SU-DHL-6 (cell line): Measurements from ENCODE around the gene RHOH.

Experiments
- H2AFZ ChIP-seq: fragments of 200-600 bp; sonication (generic); 2 replicates; pipeline ENCODE4 v1.6.1; 2014; ENCODE audit warnings: low read depth, mild to moderate bottlenecking, moderate library complexity, mixed read lengths, antibody characterized with exemption, low read length; ENCODE audit not compliant: severe bottlenecking
- H3F3A ChIP-seq: fragments of 200-600 bp; shearing (Covaris generic); 2 replicates; pipeline ENCODE4 v1.6.0; 2016; ENCODE audit warnings: antibody characterized with exemption, mild to moderate bottlenecking; ENCODE audit not compliant: insufficient read depth
- H3K27ac ChIP-seq: fragments of 200-600 bp; sonication (generic); 2 replicates; pipeline ENCODE4 v1.5.1; 2016; ENCODE audit warnings: low read depth, mild to moderate bottlenecking, low read length, moderate library complexity, mixed read lengths
- H3K27me3 ChIP-seq: fragments of 200-600 bp; sonication (generic), shearing (Covaris generic); 2 replicates; pipeline ENCODE4 v1.6.0; 2014; ENCODE audit warnings: mild to moderate bottlenecking, low read length
- H3K36me3 ChIP-seq: fragments of 200-600 bp; sonication (generic); 2 replicates; pipeline ENCODE4 v1.6.1; 2014; ENCODE audit warnings: mild to moderate bottlenecking, low read length, mixed read lengths
- H3K4me2 ChIP-seq: fragments of 300-600, 200-600 bp; shearing (Covaris generic), sonication (generic); 2 replicates; pipeline ENCODE4 v1.6.0; 2014; ENCODE audit warnings: low read length, low read depth, mild to moderate bottlenecking; ENCODE audit not compliant: poor library complexity, severe bottlenecking
- H3K4me3 ChIP-seq: fragments of 200-600 bp; sonication (generic); 2 replicates; pipeline ENCODE4 v1.5.1; 2014; ENCODE audit warnings: antibody characterized with exemption, low read length, mild to moderate bottlenecking, mixed read lengths; ENCODE audit not compliant: insufficient read depth, poor library complexity, severe bottlenecking
- H3K79me2 ChIP-seq: fragments of 200-600 bp; sonication (generic); 2 replicates; pipeline ENCODE4 v1.6.1; 2014; ENCODE audit warnings: mild to moderate bottlenecking, low read length, moderate library complexity; ENCODE audit not compliant: insufficient read depth
- H3K9ac ChIP-seq: fragments of 200-600 bp; sonication (generic); 2 replicates; pipeline ENCODE4 v1.7.0; 2014; ENCODE audit warnings: mild to moderate bottlenecking, low read length
- H3K9me2 ChIP-seq: fragments of 200-600 bp; sonication (generic); replicated peaks from 2 replicates; pipeline ENCODE4 v1.6.1; 2014; ENCODE audit warnings: low read length; ENCODE audit not compliant: insufficient read depth
- H3K9me3 ChIP-seq: fragments of 200-600 bp; sonication (generic); 2 replicates; pipeline ENCODE4 v1.6.1; 2014; ENCODE audit warnings: low read length, mixed read lengths; ENCODE audit not compliant: insufficient read depth
- H4K20me1 ChIP-seq: fragments of 200-600 bp; sonication (generic); 2 replicates; pipeline ENCODE4 v1.6.1; 2014; ENCODE audit warnings: low read depth, mild to moderate bottlenecking, antibody characterized with exemption, low read length, moderate library complexity, mixed read lengths
- EZH2phosphoT487 ChIP-seq: fragments of 200-600 bp; sonication (generic), shearing (Covaris generic); conservative IDR thresholded peaks from 2 replicates; pipeline ENCODE4 v1.6.1; 2018; ENCODE audit warnings: mild to moderate bottlenecking, antibody characterized with exemption, low read length, moderate library complexity, mixed read lengths
- TF ChIP-seq, protein P1 (sequence below): fragments of 200-600 bp; sonication (generic); IDR thresholded peaks from one replicate; pipeline ENCODE4 v1.5.1; 2017; ENCODE audit warnings: antibody characterized with exemption, mild to moderate bottlenecking, low read length, moderate library complexity; ENCODE audit not compliant: insufficient read depth, poor library complexity, severe bottlenecking

The RHOH gene

DNA sequence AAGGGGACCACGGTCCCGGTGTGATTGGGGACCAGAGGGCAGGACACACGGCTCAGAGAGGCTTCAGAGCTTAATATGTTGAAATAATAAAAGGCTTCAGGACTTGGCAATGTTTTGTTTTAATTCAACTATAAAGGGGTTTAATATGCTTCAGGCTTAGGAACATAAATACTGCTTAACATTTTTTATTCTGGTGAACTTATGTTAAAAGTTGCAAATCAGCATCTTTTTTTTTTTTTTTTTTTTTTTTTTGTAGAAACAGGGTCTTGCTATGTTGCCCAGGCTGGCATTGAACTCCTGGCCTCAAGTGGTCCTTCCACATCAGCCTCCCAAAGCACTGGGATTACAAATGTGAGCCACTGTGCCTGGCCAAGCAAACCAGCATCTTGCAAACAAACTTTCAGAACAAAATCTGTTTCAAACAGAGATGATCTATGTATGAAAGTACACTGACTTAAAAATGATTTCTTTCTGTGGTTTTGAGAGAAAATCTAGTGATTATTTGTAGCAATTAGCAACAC, 37.7 kb downstream of the RHOH start:
- no peak overlapping the region for H2AFZ ChIP-seq
- no peaks in the 10 kb centered on the region for H3K27me3 ChIP-seq
- peaks cover 26% of the 10 kb centered on the region for H3F3A ChIP-seq
- H3K9me3 ChIP-seq: no peaks in the 10 kb centered on the region
- H3K4me2 ChIP-seq: no peak overlapping the region
- 0 out of 2 replicates have a peak overlapping the region, but pooled peaks have one; percentile 30 for H3K27ac ChIP-seq
- no peak overlapping the region for H3K4me3 ChIP-seq
- H4K20me1 ChIP-seq: peaks cover 30% of the 10 kb centered on the region; the same call in 1 of the 2 replicates
- H3K9ac ChIP-seq: no peak overlapping the region
- H3K79me2 ChIP-seq: peaks cover 100% of the 10 kb centered on the region
- peaks cover 26% of the 10 kb centered on the region for H3K36me3 ChIP-seq
- TF ChIP-seq, protein P1, sequence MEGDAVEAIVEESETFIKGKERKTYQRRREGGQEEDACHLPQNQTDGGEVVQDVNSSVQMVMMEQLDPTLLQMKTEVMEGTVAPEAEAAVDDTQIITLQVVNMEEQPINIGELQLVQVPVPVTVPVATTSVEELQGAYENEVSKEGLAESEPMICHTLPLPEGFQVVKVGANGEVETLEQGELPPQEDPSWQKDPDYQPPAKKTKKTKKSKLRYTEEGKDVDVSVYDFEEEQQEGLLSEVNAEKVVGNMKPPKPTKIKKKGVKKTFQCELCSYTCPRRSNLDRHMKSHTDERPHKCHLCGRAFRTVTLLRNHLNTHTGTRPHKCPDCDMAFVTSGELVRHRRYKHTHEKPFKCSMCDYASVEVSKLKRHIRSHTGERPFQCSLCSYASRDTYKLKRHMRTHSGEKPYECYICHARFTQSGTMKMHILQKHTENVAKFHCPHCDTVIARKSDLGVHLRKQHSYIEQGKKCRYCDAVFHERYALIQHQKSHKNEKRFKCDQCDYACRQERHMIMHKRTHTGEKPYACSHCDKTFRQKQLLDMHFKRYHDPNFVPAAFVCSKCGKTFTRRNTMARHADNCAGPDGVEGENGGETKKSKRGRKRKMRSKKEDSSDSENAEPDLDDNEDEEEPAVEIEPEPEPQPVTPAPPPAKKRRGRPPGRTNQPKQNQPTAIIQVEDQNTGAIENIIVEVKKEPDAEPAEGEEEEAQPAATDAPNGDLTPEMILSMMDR: no peak
- TF ChIP-seq EZH2phosphoT487: no peak
- H3K9me2 ChIP-seq: no peaks in the 10 kb centered on the region

DNA sequence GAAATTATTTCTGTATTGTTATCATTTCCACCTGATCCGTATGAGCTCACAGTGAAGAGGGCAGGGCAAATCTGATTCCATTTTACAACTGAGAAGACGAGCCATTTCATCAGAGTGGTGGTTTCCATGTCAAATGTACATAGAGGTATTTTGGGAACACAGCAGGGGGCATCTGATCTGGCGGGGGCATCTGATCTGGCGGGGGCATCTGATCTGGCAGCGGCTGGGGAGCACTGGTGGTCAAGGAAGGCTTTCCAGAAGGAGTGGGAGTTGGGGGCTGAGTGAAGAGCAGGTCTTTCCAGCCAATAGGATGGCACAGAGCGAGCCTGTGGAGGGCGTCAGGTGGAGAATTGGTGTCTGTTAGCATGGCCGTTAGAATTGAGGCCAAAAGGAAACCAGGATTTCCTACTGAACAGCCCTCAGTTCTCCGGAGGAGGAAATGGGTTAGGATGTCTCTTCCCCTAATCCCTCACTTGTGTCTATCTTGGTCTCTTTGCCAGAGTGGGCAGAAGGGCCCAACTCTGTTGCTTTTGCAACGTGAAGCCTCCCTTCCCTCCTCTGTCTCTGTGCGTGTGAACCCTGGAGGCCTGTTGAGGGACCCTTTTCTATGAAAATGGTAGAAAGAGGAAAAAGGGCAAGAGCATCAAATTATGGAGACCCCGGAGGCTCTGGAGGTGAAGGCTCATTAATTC, 41.3 kb downstream of the RHOH start:
- Histone ChIP-seq H3K27me3 (no peaks in the 10 kb centered on the region), H3K4me3 (no peak overlapping the region), H3K79me2 (peaks cover 97% of the 10 kb centered on the region), H3K9ac (no peak overlapping the region), H4K20me1 (peaks cover 41% of the 10 kb centered on the region), H3F3A (peaks cover 38% of the 10 kb centered on the region), H3K36me3 (peaks cover 36% of the 10 kb centered on the region), H3K4me2 (no peak overlapping the region), H3K9me2 (no peaks in the 10 kb centered on the region), H3K27ac (no peak overlapping the region), H2AFZ (no peak overlapping the region), H3K9me3 (no peaks in the 10 kb centered on the region)
- TF ChIP-seq, protein P1: no peak
- no peak for TF ChIP-seq EZH2phosphoT487

DNA sequence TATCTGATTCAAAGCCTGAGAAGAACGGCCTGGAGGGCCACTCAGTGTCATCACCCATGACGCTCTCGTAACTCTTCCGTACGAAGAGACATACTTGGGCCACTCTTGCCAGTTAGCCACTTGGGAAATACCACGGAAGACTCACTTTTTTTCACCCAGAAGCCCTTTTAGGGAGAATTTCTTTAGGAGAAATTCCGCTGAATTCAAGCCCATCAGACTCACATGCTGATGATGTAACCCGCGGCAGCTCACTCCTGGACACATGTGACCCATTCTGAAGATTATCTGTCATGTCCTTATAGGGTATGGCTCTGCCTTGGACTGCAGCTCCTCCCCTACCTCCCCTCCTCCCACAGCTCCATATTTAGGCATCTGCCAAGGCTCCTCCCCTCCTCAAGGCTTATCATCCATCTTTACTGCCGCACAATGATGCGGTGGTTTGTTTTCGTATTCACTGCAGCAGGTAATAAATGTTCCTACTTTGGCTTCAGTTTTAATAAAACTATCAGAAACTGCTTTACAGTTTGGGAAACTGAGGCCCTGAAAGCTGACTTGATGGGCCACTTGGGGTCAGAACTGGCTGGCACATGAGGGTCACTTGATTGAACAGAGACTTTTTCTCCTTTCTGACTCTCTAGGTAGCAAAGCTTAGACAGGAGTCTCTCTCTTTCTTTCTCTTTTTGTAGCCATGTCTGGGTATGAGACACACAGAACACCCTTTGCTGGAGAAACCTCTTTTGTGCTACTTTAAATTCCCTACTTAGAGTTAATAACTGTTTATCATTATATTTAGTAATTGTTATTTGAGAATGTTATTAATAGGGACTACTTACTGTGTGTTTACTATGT, 42.1 kb downstream of the RHOH start:
- Histone ChIP-seq H3K9me2 (no peaks in the 10 kb centered on the region), H3K4me2 (no peak overlapping the region), H3K9ac (no peak overlapping the region), H3K36me3 (peaks cover 38% of the 10 kb centered on the region), H3K27ac (no peak overlapping the region), H3F3A (peaks cover 38% of the 10 kb centered on the region), H3K4me3 (no peak overlapping the region), H3K9me3 (no peaks in the 10 kb centered on the region), H3K27me3 (no peaks in the 10 kb centered on the region), H4K20me1 (peaks cover 42% of the 10 kb centered on the region), H2AFZ (no peak overlapping the region), H3K79me2 (peaks cover 95% of the 10 kb centered on the region)
- TF ChIP-seq EZH2phosphoT487: no peak
- TF ChIP-seq, protein P1: no peak
